Caco-2 (cell line): ENCODE results near the gene PMVK. TPM values are rescaled to one million over a fixed set of nuclear protein-coding genes. Genes with fewer than 3 reads are reported as not detected.

Experiments
- BruUV-seq: library from RNA; stranded (reverse); fragments of 400-500 nt; replicated peaks from 2 replicates; lab custom pipeline; 2021; lab: Mats Ljungman, UMichigan
- CTCF ChIA-PET: fragments of 300-600 bp; sonication (Branson Sonifier 250); formaldehyde crosslinking; loops from one replicate; lab custom pipeline; 2022; ENCODE audit warnings: antibody characterized with exemption; lab: Charles Lee
- POLR2A ChIA-PET: fragments of 300-600 bp; sonication (Branson Sonifier 250); formaldehyde crosslinking; loops from one replicate; lab custom pipeline; 2022; ENCODE audit warnings: antibody characterized with exemption; lab: Charles Lee
- DNase-seq, 2 experiments: peaks; one replicate each; pipeline versions ENCODE4 v3.0.0 to v3.0.0-alpha.2; 2020 to 2022
- H3K27me3 ChIP-seq: replicated peaks from 2 replicates; pipeline ENCODE4 v1.6.0; 2011; ENCODE audit warnings: low read length; ENCODE audit not compliant: control insufficient read depth, insufficient read depth
- H3K36me3 ChIP-seq: 2 replicates; pipeline ENCODE4 v1.5.1; 2011; ENCODE audit warnings: low read length; ENCODE audit not compliant: control insufficient read depth, insufficient read depth
- H3K4me1 ChIP-seq: fragments of 250-450 bp; sonication (Bioruptor Pico); 2 replicates; pipeline ENCODE4 v1.5.1; 2020; ENCODE audit warnings: mild to moderate bottlenecking
- H3K4me3 ChIP-seq: 2 replicates; pipeline ENCODE4 v1.5.1; 2011; ENCODE audit warnings: low read depth, mild to moderate bottlenecking, control low read depth, low read length
- H3K9me3 ChIP-seq: fragments of 250-450 bp; sonication (Bioruptor Pico); 2 replicates; pipeline ENCODE4 v1.5.1; 2020; ENCODE audit warnings: mild to moderate bottlenecking, moderate library complexity
- H3K27ac Mint-ChIP-seq: one replicate; pipeline ENCODE4 v1.8.0; 2022; ENCODE audit warnings: mixed read lengths; ENCODE audit not compliant: unreplicated experiment
- H3K27me3 Mint-ChIP-seq: one replicate; pipeline ENCODE4 v1.8.0; 2022; ENCODE audit warnings: mixed read lengths; ENCODE audit not compliant: insufficient read depth, unreplicated experiment
- H3K36me3 Mint-ChIP-seq: one replicate; pipeline ENCODE4 v1.8.0; 2022; ENCODE audit warnings: mild to moderate bottlenecking, mixed read lengths; ENCODE audit not compliant: insufficient read depth, unreplicated experiment
- H3K4me1 Mint-ChIP-seq: one replicate; pipeline ENCODE4 v1.8.0; 2022; ENCODE audit warnings: low read depth, mixed read lengths; ENCODE audit not compliant: unreplicated experiment
- H3K4me3 Mint-ChIP-seq: one replicate; pipeline ENCODE4 v1.8.0; 2022; ENCODE audit warnings: mild to moderate bottlenecking, moderate library complexity, mixed read lengths; ENCODE audit not compliant: unreplicated experiment
- H3K9me3 Mint-ChIP-seq: one replicate; pipeline ENCODE4 v1.8.0; 2022; ENCODE audit warnings: mixed read lengths; ENCODE audit not compliant: unreplicated experiment
- intact Hi-C: fragments of 100-400 bp; cut with micrococcal nuclease; formaldehyde crosslinking; loops from one replicate; pipeline ENCODE4 v1.10.0; 2022; ENCODE audit not compliant: unreplicated experiment
- total RNA-seq: library from RNA; stranded (reverse); gene quantifications from 2 replicates; pipeline ENCODE4 v1.2.3, GENCODE V29; 2022
- TF ChIP-seq, protein P1 (sequence below), 2 experiments: fragments of 200-600 bp in 1 of 2; IDR thresholded peaks; 1 replicate in 1 of 2; 2 replicates in 1 of 2; pipeline versions ENCODE4 v1.5.1 to v1.8.0; 2011 to 2022; ENCODE audit warnings: antibody characterized with exemption in 1 of 2, control low read depth in 1 of 2, inconsistent platforms in 1 of 2, low read depth in 1 of 2, low read length in 1 of 2, mild to moderate bottlenecking in 1 of 2, moderate library complexity in 1 of 2; ENCODE audit not compliant: insufficient read depth in 1 of 2, severe bottlenecking in 1 of 2, unreplicated experiment in 1 of 2

PMVK gene
- total RNA-seq, 1 experiment from 2014 or later, result 25.1 TPM

- Histone ChIP-seq H3K27me3 (no peaks in the 10 kb centered on the region), H3K4me1 (peaks cover 15% of the 10 kb centered on the region), H3K4me3 (peak overlapping the region; percentile 43), H3K9me3 (no peaks in the 10 kb centered on the region), H3K36me3 (peaks cover 3% of the 10 kb centered on the region)
- Mint-ChIP-seq H3K9me3 (no peaks in the 10 kb centered on the region), H3K27me3 (no peaks in the 10 kb centered on the region), H3K36me3 (peaks cover 33% of the 10 kb centered on the region), H3K4me3 (peak overlapping the region; percentile 80), H3K4me1 (peaks cover 16% of the 10 kb centered on the region), H3K27ac (peak overlapping the region; percentile 79)
- no peak for DNase-seq
- TF ChIP-seq, protein P1, sequence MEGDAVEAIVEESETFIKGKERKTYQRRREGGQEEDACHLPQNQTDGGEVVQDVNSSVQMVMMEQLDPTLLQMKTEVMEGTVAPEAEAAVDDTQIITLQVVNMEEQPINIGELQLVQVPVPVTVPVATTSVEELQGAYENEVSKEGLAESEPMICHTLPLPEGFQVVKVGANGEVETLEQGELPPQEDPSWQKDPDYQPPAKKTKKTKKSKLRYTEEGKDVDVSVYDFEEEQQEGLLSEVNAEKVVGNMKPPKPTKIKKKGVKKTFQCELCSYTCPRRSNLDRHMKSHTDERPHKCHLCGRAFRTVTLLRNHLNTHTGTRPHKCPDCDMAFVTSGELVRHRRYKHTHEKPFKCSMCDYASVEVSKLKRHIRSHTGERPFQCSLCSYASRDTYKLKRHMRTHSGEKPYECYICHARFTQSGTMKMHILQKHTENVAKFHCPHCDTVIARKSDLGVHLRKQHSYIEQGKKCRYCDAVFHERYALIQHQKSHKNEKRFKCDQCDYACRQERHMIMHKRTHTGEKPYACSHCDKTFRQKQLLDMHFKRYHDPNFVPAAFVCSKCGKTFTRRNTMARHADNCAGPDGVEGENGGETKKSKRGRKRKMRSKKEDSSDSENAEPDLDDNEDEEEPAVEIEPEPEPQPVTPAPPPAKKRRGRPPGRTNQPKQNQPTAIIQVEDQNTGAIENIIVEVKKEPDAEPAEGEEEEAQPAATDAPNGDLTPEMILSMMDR (IDR thresholded peaks at IDR 0.05; ENCODE audit: insufficient read depth in 1 of 2, low read depth in 1 of 2, low read length in 1 of 2, severe bottlenecking in 1 of 2, unreplicated experiment in 1 of 2), result no peak
- intact Hi-C loops, result loop anchor here (5.0 kb wide), 1 partner anchor 106 kb away; the partner anchor contains the start of gene EFNA4
- ChIA-PET CTCF (interaction anchor here (0.6 to 1.8 kb wide), 8 partner anchors 14 to 397 kb away, joined by 4 to 10 read pairs (median 6); partner anchors contain the start of gene SHC1), POLR2A (interaction anchor here (1.4 to 3.5 kb wide), 4 partner anchors 14 to 27 kb away, joined by 5 to 34 read pairs (median 12); partner anchors contain the start of genes FLAD1, PMVK and SHC1)
- no TSS peak for BruUV-seq
Measured at GRCh38 chr1:154956544-154956941, 20.0 kb upstream of the PMVK start.

- H3K4me1 Mint-ChIP-seq, result peaks cover 16% of the 10 kb centered on the region
- H3K4me1 ChIP-seq, result peaks cover 15% of the 10 kb centered on the region
- peak within 1 kb of the TSS; percentile 43 for H3K4me3 ChIP-seq
- TF ChIP-seq, protein P1 (IDR thresholded peaks at IDR 0.05; ENCODE audit: insufficient read depth in 1 of 2, low read depth in 1 of 2, low read length in 1 of 2, severe bottlenecking in 1 of 2, unreplicated experiment in 1 of 2), result peak in 1 of 2 experiments; percentile 29
- peak within 1 kb of the TSS; percentile 79 for H3K27ac Mint-ChIP-seq
- CTCF ChIA-PET, result interaction anchor here (0.6 to 1.8 kb wide), 10 partner anchors 10 to 396 kb away, joined by 3 to 10 read pairs (median 6); partner anchors contain the start of genes PMVK and SHC1
- no peaks in the 10 kb centered on the region for H3K9me3 Mint-ChIP-seq
- H3K27me3 ChIP-seq, result no peaks in the 10 kb centered on the region
- intact Hi-C loops, result loop anchor here (5.0 kb wide), 1 partner anchor 106 kb away; the partner anchor contains the start of gene EFNA4
- H3K36me3 ChIP-seq, result peaks cover 3% of the 10 kb centered on the region
- peak within 1 kb of the TSS; percentile 80 for H3K4me3 Mint-ChIP-seq
- H3K9me3 ChIP-seq, result no peaks in the 10 kb centered on the region
- BruUV-seq, result no TSS peak
- POLR2A ChIA-PET, result interaction anchor here (0.6 to 3.5 kb wide), 7 partner anchors 10 to 43 kb away, joined by 3 to 34 read pairs (median 6); partner anchors contain the start of genes FLAD1, PMVK and SHC1
- peak; percentile 87 to 92 for DNase-seq
- H3K27me3 Mint-ChIP-seq, result no peaks in the 10 kb centered on the region
- H3K36me3 Mint-ChIP-seq, result peaks cover 27% of the 10 kb centered on the region
Measured at GRCh38 chr1:154955718-154956543, 19.4 kb upstream of the PMVK start, which contains the start of gene PBXIP1. TSS of gene PBXIP1 (minus strand) at chr1:154956099. CDS start at chr1:154953721, 2,378 bp downstream.
